Articular chondrocyte of knee joint (primary cell): Measurements from ENCODE around the gene MED13L. TPM values are rescaled to one million over a fixed set of nuclear protein-coding genes. Genes with fewer than 3 reads are reported as not detected.

Experiments used
- small RNA-seq: library from RNA; depleted of rRNA; stranded (forward); fragments of <200 nt; gene quantifications from one replicate; pipeline ENCODE3, GENCODE V24; 2012
- total RNA-seq: library from RNA; depleted of rRNA; stranded (reverse); fragments of >200 nt; gene quantifications from 2 replicates; pipeline ENCODE4 v1.2.3, GENCODE V29; 2012

The MED13L gene
- 207 and 243 TPM in 2 replicates for total RNA-seq

DNA sequence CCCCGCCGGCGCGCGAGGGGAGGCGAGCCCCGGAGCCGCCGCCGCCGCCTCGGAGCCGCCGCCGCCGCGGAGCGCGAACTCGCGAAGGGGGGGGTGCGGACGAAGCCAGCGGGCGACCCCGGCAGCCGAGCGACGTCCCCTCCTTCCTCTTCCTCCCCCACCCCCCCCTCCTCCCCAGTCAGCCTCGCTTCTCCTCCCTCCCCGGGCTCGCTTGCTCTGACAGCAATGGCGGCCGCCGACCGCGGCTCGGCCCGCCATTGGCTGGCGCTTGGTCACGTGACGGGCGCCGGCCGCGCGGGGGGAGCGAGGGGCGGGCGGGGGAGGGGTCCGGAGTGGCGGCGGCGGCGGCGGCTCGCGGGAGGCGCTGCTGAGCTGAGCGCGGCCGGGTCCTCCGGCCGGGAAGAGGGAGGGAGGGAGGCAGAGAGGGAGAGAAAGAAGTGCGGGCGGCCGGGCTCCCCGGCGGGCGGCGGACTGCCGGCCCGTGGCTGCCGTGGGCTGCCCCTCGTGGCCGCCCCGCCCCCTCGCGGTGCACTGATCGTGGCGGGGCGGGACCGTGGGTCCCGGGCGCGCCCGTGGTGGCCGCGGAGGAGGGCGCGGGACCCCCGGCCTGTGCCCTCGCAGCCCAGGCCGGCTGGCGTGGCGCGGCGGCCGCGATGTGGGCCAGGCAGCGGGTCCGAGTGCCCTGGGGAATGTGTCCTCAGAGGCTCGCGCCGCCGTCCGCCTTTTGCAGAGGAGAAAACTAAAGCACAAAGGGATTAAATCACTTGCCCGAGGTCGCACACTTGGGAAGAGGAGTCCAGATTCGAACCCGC, at the start of gene MED13L:
Gene MED13L, minus strand, starts transcription at position 227 of the 812 bp plus-strand sequence. CDS start 562 bp downstream, outside the sequence.

Small RNA genes within 50 kb of the gene (small RNA-seq; reads per million reads assigned to genes)
- gene MIR620: not detected
- not detected for gene RNU6-1188P
- gene SNRPGP18: not detected
